Measurements from ENCODE around the gene EYS. TPM values are rescaled to one million over a fixed set of nuclear protein-coding genes. Genes with fewer than 3 reads are reported as not detected.

EYS gene
- polyA plus RNA-seq, 1 experiment: not detected

DNA sequence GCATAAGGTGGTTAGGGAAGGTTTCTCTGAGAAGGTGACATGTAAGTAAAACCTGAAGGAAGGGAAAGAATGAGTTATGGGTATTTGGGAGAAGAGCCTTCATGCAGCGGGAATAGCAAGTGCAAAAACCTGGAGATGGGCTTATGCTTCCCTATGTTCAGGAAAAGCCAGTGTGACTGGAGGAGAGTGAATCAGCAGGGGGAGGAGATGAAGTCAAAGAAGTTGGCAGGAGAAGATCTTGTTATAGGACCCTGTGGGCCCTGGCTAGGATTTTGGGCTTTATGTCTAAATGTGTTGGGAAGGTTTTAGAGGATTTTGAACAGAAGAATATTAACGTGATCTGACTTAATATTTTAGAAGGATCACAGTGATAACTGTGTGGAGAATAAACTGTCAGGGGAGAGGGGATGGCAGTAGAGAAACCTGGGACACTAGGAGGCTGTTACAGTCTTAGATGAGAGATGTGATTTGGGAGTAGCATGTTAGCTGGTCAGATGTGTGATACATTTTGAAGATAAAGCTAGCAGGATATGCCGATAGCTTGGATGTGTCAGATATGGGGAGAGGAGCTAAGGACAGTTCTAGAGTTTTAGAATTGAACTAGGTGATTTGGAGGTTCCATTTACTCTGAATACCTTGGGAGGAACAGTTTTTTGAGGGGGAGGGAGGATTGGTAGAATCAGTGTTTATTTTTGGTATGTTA, 2030.5 kb downstream of the EYS start:
- no peak for TF ChIP-seq CTCF (IDR thresholded peaks at IDR 0.05; ENCODE audit: insufficient read depth, low read depth, low read length)
- ChIA-PET CTCF (no interaction called here), POLR2A (no interaction called here)
- no peaks in the 10 kb centered on the region for H3K27me3 ChIP-seq (ENCODE audit: control insufficient read depth, insufficient read depth, low read length)
- H3K4me3 ChIP-seq (ENCODE audit: low read depth, low read length): no peak overlapping the region
- no peaks in the 10 kb centered on the region for H3K36me3 ChIP-seq (ENCODE audit: control insufficient read depth, insufficient read depth, low read length)
- DNase-seq (ENCODE audit: low read depth): no peak

GRCh38 chr6:63675138-63675537, 2031.9 kb downstream of the EYS start:
- H3K27me3 ChIP-seq (ENCODE audit: control insufficient read depth, insufficient read depth, low read length): no peaks in the 10 kb centered on the region
- POLR2A ChIA-PET: no interaction called here
- CTCF ChIA-PET: no interaction called here
- no peak overlapping the region for H3K4me3 ChIP-seq (ENCODE audit: low read depth, low read length)
- no peak for DNase-seq (ENCODE audit: low read depth)
- H3K36me3 ChIP-seq (ENCODE audit: control insufficient read depth, insufficient read depth, low read length): no peaks in the 10 kb centered on the region
- TF ChIP-seq CTCF (IDR thresholded peaks at IDR 0.05; ENCODE audit: insufficient read depth, low read depth, low read length): no peak

GRCh38 chr6:63674635-63675034, 2032.4 kb downstream of the EYS start:
- Histone ChIP-seq H3K27me3 (ENCODE audit: control insufficient read depth, insufficient read depth, low read length) (no peaks in the 10 kb centered on the region), H3K36me3 (ENCODE audit: control insufficient read depth, insufficient read depth, low read length) (no peaks in the 10 kb centered on the region), H3K4me3 (ENCODE audit: low read depth, low read length) (no peak overlapping the region)
- DNase-seq (ENCODE audit: low read depth): no peak
- ChIA-PET CTCF (no interaction called here), POLR2A (no interaction called here)
- no peak for TF ChIP-seq CTCF (IDR thresholded peaks at IDR 0.05; ENCODE audit: insufficient read depth, low read depth, low read length)

DNA sequence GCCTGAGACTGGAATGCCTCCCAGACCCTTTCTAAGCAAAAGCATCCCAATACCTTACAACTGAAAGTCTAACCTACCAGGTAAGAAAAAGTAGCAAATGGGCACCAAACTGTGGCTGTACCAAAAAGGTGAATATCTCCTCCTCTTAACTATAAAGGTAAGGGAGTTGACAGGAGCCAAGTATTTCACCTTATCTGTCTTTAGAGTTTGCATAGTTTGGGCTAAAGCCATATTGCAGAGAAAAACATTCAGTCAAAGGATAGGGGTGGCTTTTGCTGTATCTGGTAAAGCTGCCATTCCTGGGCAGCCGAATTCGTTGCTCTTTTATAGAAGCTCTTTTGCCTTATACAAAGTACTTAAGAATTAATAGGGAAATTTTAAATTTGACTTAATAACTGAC, 2033.3 kb downstream of the EYS start:
- Histone ChIP-seq H3K27me3 (ENCODE audit: control insufficient read depth, insufficient read depth, low read length) (no peaks in the 10 kb centered on the region), H3K36me3 (ENCODE audit: control insufficient read depth, insufficient read depth, low read length) (no peaks in the 10 kb centered on the region), H3K4me3 (ENCODE audit: low read depth, low read length) (no peak overlapping the region)
- POLR2A ChIA-PET: no interaction called here
- DNase-seq (ENCODE audit: low read depth): no peak
- CTCF ChIA-PET: no interaction called here
- no peak for TF ChIP-seq CTCF (IDR thresholded peaks at IDR 0.05; ENCODE audit: insufficient read depth, low read depth, low read length)

- Histone ChIP-seq H3K36me3 (ENCODE audit: control insufficient read depth, insufficient read depth, low read length) (no peaks in the 10 kb centered on the region), H3K4me3 (ENCODE audit: low read depth, low read length) (no peak overlapping the region), H3K27me3 (ENCODE audit: control insufficient read depth, insufficient read depth, low read length) (no peaks in the 10 kb centered on the region)
- no peak for DNase-seq (ENCODE audit: low read depth)
- ChIA-PET CTCF (no interaction called here), POLR2A (interaction anchor here (0.6 kb wide), 1 partner anchor 9 kb away, joined by 3 read pairs; no protein-coding TSS in a partner anchor)
- TF ChIP-seq CTCF (IDR thresholded peaks at IDR 0.05; ENCODE audit: insufficient read depth, low read depth, low read length): no peak
Observed at GRCh38 chr6:63672582-63673129, 2034.4 kb downstream of the EYS start.
